Naive thymus-derived CD8-positive, alpha-beta T cell (primary cell): ENCODE results near the gene ABL2. TPM values are rescaled to one million over a fixed set of nuclear protein-coding genes. Genes with fewer than 3 reads are reported as not detected.
A peak's percentile ranks its signal among the peaks of the same experiment; 100 is the strongest.
"Not testable (repeated sequence)": the region's sequence is repeated elsewhere in the genome, so short reads cannot be mapped to it uniquely, and the experiment has no call there.

Source experiments
- ATAC-seq, 2 donors: fragments of 150-1000 bp; cut with Tn5 transposase in 1 of 2; sonication (Bioruptor Pico), chemical (Tn5 transposase) in 1 of 2; 1 replicate in 1 of 2; 2 replicates in 1 of 2; pipeline ENCODE4 v1.10.0; 2021; ENCODE audit warnings: mild to moderate bottlenecking in 2 of 2, moderate library complexity in 2 of 2
- POLR2A ChIA-PET: fragments of 350-600 bp; sonication (Branson Sonifier 250); formaldehyde crosslinking; loops from one replicate; lab custom pipeline; 2021; ENCODE audit warnings: antibody characterized with exemption; lab: Charles Lee
- DNase-seq, 10 donors: peaks; one replicate each; pipeline versions ENCODE4 v3.0.0 to v3.0.0-alpha.2; 2020 to 2022
- H3K27ac Mint-ChIP-seq, 10 donors: one replicate each; pipeline ENCODE4 v1.8.0; 2020 to 2022; ENCODE audit warnings: mild to moderate bottlenecking in 10 of 10, mixed read lengths in 10 of 10, moderate library complexity in 4 of 10, inconsistent platforms in 1 of 10
- H3K27me3 Mint-ChIP-seq, 5 donors: one replicate each; pipeline ENCODE4 v1.8.0; 2021 to 2022; ENCODE audit warnings: mixed read lengths in 5 of 5
- H3K36me3 Mint-ChIP-seq, 3 donors: one replicate each; pipeline ENCODE4 v1.8.0; 2020 to 2022; ENCODE audit warnings: mixed read lengths in 3 of 3, mild to moderate bottlenecking in 2 of 3, inconsistent platforms in 1 of 3
- H3K4me1 Mint-ChIP-seq, 4 donors: one replicate each; pipeline ENCODE4 v1.8.0; 2021 to 2022; ENCODE audit warnings: mixed read lengths in 4 of 4
- H3K4me3 Mint-ChIP-seq, 10 donors: one replicate each; pipeline ENCODE4 v1.8.0; 2020 to 2022; ENCODE audit warnings: mild to moderate bottlenecking in 10 of 10, mixed read lengths in 10 of 10, moderate library complexity in 6 of 10, inconsistent platforms in 1 of 10
- H3K9me3 Mint-ChIP-seq, 9 donors: one replicate each; pipeline ENCODE4 v1.8.0; 2020 to 2022; ENCODE audit warnings: mixed read lengths in 9 of 9, mild to moderate bottlenecking in 3 of 9, inconsistent platforms in 1 of 9, moderate library complexity in 1 of 9
- polyA plus RNA-seq, 3 donors: library from polyadenylated mRNA; unstranded; fragments of 300-500 nt; fragmentation: Illumina TruSeq; gene quantifications; one replicate each; pipeline ENCODE4 v1.2.3, GENCODE V29; 2021
- total RNA-seq, 8 experiments: library from RNA in 2 of 8; stranded (reverse) in 2 of 8; gene quantifications; one replicate each; pipeline ENCODE4 v1.2.3 and lab custom pipeline; 2021 to 2026

The ABL2 gene
- 10 to 100 TPM; 15.9 to 19.3 TPM for total RNA-seq
- polyA plus RNA-seq: 1 to 10 TPM in 2 of 3 donors, under 1 TPM in 1; 0.45 to 2.2 (median 2.0) TPM
- total RNA-seq (lab: John Stamatoyannopoulos, UW): 42.1 to 61.1 (median 53.4) reads per million in 6 experiments

GRCh38 chr1:179229214-179230140, at the start of gene ABL2:
Gene ABL2 (minus strand): TSS chr1:179229677. CDS start chr1:179229397, 280 bp downstream.
- H3K36me3 Mint-ChIP-seq: peaks cover 0 to 7% (median 0%) of the 10 kb centered on the region in 3 donors
- H3K4me3 Mint-ChIP-seq: peak within 1 kb of the TSS; percentile 89 to 95 (median 94)
- ATAC-seq (peak; percentile 67 to 76), DNase-seq (peak; percentile 39 to 70 (median 54))
- no peaks in the 10 kb centered on the region for H3K27me3 Mint-ChIP-seq
- H3K4me1 Mint-ChIP-seq: peaks cover 21 to 37% (median 35%) of the 10 kb centered on the region in 4 donors
- H3K9me3 Mint-ChIP-seq: no peaks in the 10 kb centered on the region
- POLR2A ChIA-PET: interaction anchor here (1.0 to 1.7 kb wide), 2 partner anchors 64 to 99 kb away, joined by 3 to 8 read pairs; partner anchors contain the start of gene SOAT1
- H3K27ac Mint-ChIP-seq: peak within 1 kb of the TSS; percentile 84 to 98 (median 95)

- Mint-ChIP-seq H3K4me3 (no peak overlapping the region), H3K4me1 (peaks cover 0 to 2% (median under 1%) of the 10 kb centered on the region in 4 donors), H3K9me3 (peaks cover 3 to 16% (median 9%) of the 10 kb centered on the region in 9 donors), H3K36me3 (peaks cover 0 to 9% (median 5%) of the 10 kb centered on the region in 3 donors), H3K27me3 (peaks cover 0 to 1% (median 0%) of the 10 kb centered on the region in 5 donors), H3K27ac (no peak overlapping the region)
- no peak for DNase-seq
- POLR2A ChIA-PET: interaction anchor here (0.7 kb wide), 1 partner anchor 202 kb away, joined by 4 read pairs; no protein-coding TSS in a partner anchor
- no peak for ATAC-seq
Measured at GRCh38 chr1:179278920-179279319, 49.4 kb upstream of the ABL2 start.

- POLR2A ChIA-PET, H3K4me3 Mint-ChIP-seq, H3K36me3 Mint-ChIP-seq, H3K4me1 Mint-ChIP-seq, H3K27me3 Mint-ChIP-seq, DNase-seq, ATAC-seq: not testable (repeated sequence)
- H3K27ac Mint-ChIP-seq: peak overlapping the region in 1 of 10 donors; percentile 27
- peaks cover 2 to 10% (median 5%) of the 10 kb centered on the region in 9 donors for H3K9me3 Mint-ChIP-seq
Measured at GRCh38 chr1:179274424-179274823, 44.9 kb upstream of the ABL2 start.

GRCh38 chr1:179269071-179269470, 39.6 kb upstream of the ABL2 start:
- no peak overlapping the region for H3K27ac Mint-ChIP-seq
- H3K27me3 Mint-ChIP-seq: no peaks in the 10 kb centered on the region
- POLR2A ChIA-PET: no interaction called here
- DNase-seq (no peak), ATAC-seq (no peak)
- H3K4me3 Mint-ChIP-seq: no peak overlapping the region
- peaks cover 0 to 1% (median 0%) of the 10 kb centered on the region in 3 donors for H3K36me3 Mint-ChIP-seq
- H3K4me1 Mint-ChIP-seq: no peaks in the 10 kb centered on the region
- no peaks in the 10 kb centered on the region for H3K9me3 Mint-ChIP-seq

- Mint-ChIP-seq H3K9me3 (no peaks in the 10 kb centered on the region), H3K4me1 (peaks cover 0 to 1% (median 0%) of the 10 kb centered on the region in 4 donors)
Measured at GRCh38 chr1:179264507-179264906, 35.0 kb upstream of the ABL2 start.

GRCh38 chr1:179263121-179263520, 33.6 kb upstream of the ABL2 start:
- H3K36me3 Mint-ChIP-seq: peaks cover 0 to 1% (median 0%) of the 10 kb centered on the region in 3 donors
- peaks cover 0 to 1% (median 0%) of the 10 kb centered on the region in 4 donors for H3K4me1 Mint-ChIP-seq
- H3K9me3 Mint-ChIP-seq: no peaks in the 10 kb centered on the region
- no peaks in the 10 kb centered on the region for H3K27me3 Mint-ChIP-seq
- POLR2A ChIA-PET: no interaction called here
- no peak overlapping the region for H3K27ac Mint-ChIP-seq
- DNase-seq (no peak), ATAC-seq (no peak)
- no peak overlapping the region for H3K4me3 Mint-ChIP-seq

More at GRCh38 chr1:179264507-179264906, 35.0 kb upstream of the ABL2 start:
- DNase-seq (no peak), ATAC-seq (no peak)
- Mint-ChIP-seq H3K4me3 (no peak overlapping the region), H3K36me3 (peaks cover 0 to 1% (median 0%) of the 10 kb centered on the region in 3 donors), H3K27ac (no peak overlapping the region), H3K27me3 (no peaks in the 10 kb centered on the region)
- POLR2A ChIA-PET: no interaction called here

GRCh38 chr1:179262183-179262582, 32.7 kb upstream of the ABL2 start:
- no peak for ATAC-seq
- H3K9me3 Mint-ChIP-seq: no peaks in the 10 kb centered on the region
- H3K27me3 Mint-ChIP-seq: no peaks in the 10 kb centered on the region
- no peak for DNase-seq
- peaks cover 0 to 1% (median 0%) of the 10 kb centered on the region in 4 donors for H3K4me1 Mint-ChIP-seq
- POLR2A ChIA-PET: no interaction called here
- H3K27ac Mint-ChIP-seq: peak overlapping the region in 2 of 10 donors; percentile 46 to 50
- no peak overlapping the region for H3K4me3 Mint-ChIP-seq
- H3K36me3 Mint-ChIP-seq: peaks cover 0 to 1% (median 0%) of the 10 kb centered on the region in 3 donors

GRCh38 chr1:179253286-179253972, 24.0 kb upstream of the ABL2 start:
- no peak overlapping the region for H3K4me3 Mint-ChIP-seq
- H3K4me1 Mint-ChIP-seq: no peaks in the 10 kb centered on the region
- no peaks in the 10 kb centered on the region for H3K9me3 Mint-ChIP-seq
- ATAC-seq: no peak
- H3K36me3 Mint-ChIP-seq: no peaks in the 10 kb centered on the region
- no peak for DNase-seq
- no peaks in the 10 kb centered on the region for H3K27me3 Mint-ChIP-seq
- POLR2A ChIA-PET: no interaction called here
- H3K27ac Mint-ChIP-seq: no peak overlapping the region

GRCh38 chr1:179252606-179253005, 23.1 kb upstream of the ABL2 start:
- DNase-seq (no peak), ATAC-seq (no peak)
- Mint-ChIP-seq H3K4me1 (no peaks in the 10 kb centered on the region), H3K9me3 (no peaks in the 10 kb centered on the region), H3K27me3 (peaks cover 0 to 2% (median 0%) of the 10 kb centered on the region in 5 donors), H3K27ac (no peak overlapping the region), H3K4me3 (no peak overlapping the region), H3K36me3 (no peaks in the 10 kb centered on the region)
- POLR2A ChIA-PET: no interaction called here

- H3K4me3 Mint-ChIP-seq: no peak overlapping the region
- POLR2A ChIA-PET: no interaction called here
- DNase-seq: peak in 3 of 10 donors; percentile 6 to 26 (median 21)
Measured at GRCh38 chr1:179251675-179252074, 22.2 kb upstream of the ABL2 start.

GRCh38 chr1:179247923-179248322, 18.4 kb upstream of the ABL2 start:
- Mint-ChIP-seq H3K27me3 (peaks cover 0 to 2% (median 0%) of the 10 kb centered on the region in 5 donors), H3K9me3 (no peaks in the 10 kb centered on the region), H3K4me3 (no peak overlapping the region), H3K27ac (peak overlapping the region in 1 of 10 donors; percentile 72), H3K4me1 (no peaks in the 10 kb centered on the region), H3K36me3 (no peaks in the 10 kb centered on the region)
- no peak for DNase-seq
- POLR2A ChIA-PET: no interaction called here
- no peak for ATAC-seq

More at GRCh38 chr1:179251675-179252074, 22.2 kb upstream of the ABL2 start:
- Mint-ChIP-seq H3K4me1 (no peaks in the 10 kb centered on the region), H3K9me3 (no peaks in the 10 kb centered on the region), H3K27me3 (peaks cover 0 to 2% (median 0%) of the 10 kb centered on the region in 5 donors), H3K36me3 (no peaks in the 10 kb centered on the region), H3K27ac (peak overlapping the region in 1 of 10 donors; percentile 43)
- ATAC-seq: peak in 1 of 2 donors; percentile 39

- H3K4me1 Mint-ChIP-seq, DNase-seq, POLR2A ChIA-PET, H3K36me3 Mint-ChIP-seq, H3K4me3 Mint-ChIP-seq, H3K27ac Mint-ChIP-seq, H3K9me3 Mint-ChIP-seq, ATAC-seq, H3K27me3 Mint-ChIP-seq: not testable (repeated sequence)
Measured at GRCh38 chr1:179245426-179245825, 15.9 kb upstream of the ABL2 start.
